GM19193 (cell line): ENCODE results near the gene TNK2.

Experiments
- POLR2A ChIP-seq: IDR thresholded peaks from 4 replicates; pipeline ENCODE4 v1.6.1; 2011; ENCODE audit not compliant: insufficient read depth, insufficient read length; ENCODE audit errors: extremely low read depth

The TNK2 gene

DNA sequence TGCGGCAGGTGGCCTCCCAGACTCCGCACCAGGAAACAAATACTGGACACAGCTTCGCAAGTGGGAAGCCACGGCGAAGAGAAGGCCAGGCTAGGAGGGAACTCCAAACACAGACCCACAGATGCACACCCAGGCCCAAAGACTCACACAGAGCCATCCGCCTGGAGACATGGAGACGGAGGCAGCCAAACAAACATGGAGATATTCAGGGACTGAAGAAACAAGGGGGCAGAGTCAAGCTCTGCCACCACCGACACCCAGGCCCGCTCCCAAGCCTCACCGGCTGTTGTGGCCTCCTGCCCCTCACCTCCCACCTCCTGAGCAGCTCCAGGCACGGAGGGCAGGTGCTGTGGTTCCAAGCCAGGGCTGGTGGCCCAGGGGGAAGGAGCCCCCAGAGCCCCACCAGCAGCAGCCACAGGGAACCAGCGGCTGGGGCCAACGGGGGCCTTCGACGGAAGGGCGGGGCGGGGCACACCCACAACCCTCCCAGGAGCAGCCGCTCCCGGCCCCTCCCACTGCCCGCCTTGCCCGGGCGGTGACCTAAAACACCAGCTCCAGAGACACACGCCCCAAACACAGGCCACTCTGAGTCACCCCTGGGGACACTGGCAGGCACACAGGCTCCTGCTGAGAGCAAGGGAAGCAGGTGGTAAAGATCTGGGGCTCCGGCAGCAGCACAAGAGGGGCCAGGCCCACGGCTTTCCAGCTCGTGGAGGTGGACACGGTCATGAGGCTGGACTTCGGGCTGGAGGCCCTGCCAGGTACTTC is 31.9 kb downstream of the TNK2 start:
- TF ChIP-seq POLR2A: no peak

DNA sequence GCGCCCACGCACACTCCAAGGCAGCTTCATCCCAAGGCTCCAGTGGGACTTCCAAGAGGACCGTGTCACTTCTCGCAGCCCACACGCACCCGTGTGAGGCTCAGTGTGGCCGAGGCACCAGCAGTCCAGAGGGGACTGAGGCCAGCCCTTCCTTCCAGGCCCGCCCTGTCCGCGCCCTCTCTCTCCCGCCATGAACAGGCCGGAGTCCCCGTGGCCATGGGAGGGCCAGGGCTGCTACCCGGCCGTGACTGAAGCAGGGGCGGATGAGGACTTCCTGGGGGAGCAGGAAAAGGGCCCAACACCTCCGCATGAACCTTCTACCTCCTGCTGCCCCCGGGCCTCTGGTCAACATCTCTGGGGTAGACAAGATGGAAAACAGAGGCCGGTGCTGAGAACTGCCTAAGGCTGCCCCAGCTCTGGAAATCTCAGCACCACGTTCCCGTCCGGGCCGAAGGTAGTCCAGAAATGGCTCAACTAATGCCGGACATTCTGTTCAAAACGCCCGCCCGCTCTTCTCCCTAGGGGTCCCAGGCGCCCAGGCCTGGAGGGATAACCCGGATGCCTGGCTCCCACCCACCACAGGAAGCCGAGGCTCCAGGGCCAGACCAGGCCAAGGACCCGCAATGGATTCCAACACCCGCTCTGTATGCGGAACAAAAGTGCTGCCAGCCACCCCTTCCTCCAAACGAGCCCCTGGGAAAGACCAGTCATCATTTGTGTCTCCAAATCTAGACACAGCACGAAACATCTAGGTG is 32.7 kb downstream of the TNK2 start:
- no peak for TF ChIP-seq POLR2A

DNA sequence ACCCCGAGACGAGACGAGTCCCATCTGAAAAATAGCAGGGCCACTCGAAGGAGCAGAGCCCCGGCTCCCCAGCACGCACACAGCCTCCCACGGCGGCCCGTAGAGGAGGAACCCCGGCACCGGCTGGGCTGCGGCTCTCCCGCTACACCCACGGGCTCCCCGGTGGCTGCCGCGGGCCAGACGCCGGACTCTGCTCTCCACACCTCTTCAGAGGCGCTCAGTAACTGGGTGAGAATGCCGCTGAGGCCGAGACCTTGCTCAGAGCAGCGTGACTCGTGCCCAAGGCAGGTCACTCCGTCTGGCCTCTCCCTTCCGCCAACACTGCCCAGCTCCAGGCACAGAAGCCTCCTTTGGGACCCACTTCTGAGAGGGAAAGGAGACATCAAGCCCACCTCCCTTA is 34.4 kb downstream of the TNK2 start:
- TF ChIP-seq POLR2A: no peak

DNA sequence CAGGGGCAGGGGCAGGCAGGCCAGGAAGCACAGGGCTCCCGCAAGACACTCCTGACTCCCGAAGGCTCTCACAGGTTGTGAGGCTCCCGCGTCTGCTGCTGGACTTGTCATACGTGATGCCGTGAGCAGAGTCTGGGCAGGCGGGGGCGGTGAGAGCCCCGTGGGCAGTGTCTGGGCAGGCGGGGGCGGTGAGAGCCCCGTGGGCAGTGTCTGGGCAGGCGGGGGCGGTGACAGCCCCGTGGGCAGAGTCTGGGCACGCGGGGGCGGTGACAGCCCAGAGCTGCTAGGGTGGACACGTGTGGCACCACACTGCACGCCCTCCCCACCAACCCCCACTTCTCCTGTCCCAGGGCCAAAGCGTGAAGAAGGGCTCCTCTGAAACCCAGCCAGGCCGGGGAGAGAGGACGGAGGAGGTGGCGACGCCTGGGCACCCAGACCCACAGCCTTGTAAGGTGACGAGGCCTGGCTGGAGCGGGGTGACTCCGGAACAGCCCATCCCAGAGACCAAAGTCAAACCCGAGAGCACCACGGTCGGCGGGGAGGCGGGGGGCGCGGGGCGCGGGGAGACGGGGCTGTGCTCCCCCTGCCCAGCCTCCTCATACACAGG is 35.0 kb downstream of the TNK2 start:
- no peak for TF ChIP-seq POLR2A

DNA sequence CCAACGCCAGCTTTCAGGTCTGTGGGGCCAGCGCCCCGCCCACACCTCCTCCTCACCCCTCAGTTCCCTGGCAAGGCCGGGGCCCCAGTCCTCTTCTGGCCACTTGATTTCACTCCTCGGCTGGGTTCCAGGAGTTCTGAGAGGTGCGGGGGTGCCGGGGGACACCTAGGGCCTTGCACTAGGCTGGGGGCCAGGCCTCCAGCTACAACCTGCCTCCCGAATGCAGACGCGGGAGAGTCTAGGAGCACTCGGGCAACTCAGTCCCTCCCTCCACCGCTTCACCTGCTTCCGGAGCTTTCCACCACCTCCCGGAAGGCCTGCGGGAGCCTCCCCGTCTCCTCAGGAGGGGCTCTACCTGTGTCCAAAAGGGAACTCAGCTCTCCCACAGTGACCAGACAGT is 35.6 kb downstream of the TNK2 start:
- TF ChIP-seq POLR2A: no peak

DNA sequence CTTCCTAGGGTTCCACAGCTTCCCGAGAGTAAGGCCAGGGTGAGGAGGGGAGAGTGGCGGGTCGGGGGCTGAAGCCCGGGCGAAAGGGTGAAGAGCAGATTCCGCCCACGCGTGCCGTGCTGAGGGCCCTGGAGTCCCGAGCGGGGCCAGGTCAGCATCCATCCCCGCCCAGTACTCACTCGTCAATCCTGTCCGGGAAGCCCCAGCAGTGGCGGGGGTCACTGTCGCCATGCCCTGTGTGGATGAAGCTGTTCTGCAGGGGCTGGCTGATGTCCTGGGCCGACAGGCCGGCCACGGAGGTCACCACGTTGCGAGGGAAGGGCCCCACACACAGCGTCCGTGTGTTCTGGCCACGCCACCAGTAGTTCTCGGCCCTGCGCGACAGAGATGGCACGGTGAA is 36.3 kb downstream of the TNK2 start:
- no peak for TF ChIP-seq POLR2A

DNA sequence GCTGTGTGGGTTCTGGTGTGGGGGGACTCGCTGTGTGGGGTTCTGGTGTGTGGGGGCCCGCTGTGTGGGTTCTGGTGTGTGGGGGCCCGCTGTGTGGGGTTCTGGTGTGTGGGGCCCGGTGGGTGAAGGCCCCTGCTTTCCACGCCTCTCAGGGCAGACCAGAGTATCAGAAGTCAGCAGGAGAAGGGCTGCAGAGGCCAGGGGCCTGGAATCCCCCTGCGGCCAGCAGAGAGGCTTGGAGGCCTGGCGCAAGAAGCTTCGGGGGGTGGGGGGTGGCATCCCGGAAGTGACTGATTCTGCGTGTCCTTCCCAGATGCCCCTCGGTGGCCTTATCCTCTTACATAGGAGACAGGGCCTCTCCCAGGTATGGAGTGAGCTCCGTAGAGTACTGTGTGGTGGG is 37.4 kb downstream of the TNK2 start:
- TF ChIP-seq POLR2A: no peak

DNA sequence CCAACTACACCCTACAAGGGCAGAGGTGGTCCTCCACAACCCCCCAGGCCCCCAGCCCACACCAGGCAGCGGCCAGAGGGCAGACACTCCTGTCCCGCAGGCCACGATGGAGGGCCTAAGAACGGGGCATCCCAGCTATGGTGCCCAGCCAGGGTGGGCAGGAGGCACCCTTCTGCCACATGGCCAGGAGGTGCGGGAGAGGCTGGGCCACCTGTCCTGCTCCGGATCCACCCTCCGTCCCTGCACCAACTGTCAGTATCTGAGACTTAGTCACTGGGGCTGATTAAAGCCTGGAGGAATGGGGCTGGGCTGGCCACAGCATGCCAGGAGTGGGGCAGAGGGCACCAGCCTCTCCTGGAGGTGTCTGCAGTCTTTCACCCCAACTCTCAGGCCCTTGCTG is 37.9 kb downstream of the TNK2 start:
- no peak for TF ChIP-seq POLR2A

DNA sequence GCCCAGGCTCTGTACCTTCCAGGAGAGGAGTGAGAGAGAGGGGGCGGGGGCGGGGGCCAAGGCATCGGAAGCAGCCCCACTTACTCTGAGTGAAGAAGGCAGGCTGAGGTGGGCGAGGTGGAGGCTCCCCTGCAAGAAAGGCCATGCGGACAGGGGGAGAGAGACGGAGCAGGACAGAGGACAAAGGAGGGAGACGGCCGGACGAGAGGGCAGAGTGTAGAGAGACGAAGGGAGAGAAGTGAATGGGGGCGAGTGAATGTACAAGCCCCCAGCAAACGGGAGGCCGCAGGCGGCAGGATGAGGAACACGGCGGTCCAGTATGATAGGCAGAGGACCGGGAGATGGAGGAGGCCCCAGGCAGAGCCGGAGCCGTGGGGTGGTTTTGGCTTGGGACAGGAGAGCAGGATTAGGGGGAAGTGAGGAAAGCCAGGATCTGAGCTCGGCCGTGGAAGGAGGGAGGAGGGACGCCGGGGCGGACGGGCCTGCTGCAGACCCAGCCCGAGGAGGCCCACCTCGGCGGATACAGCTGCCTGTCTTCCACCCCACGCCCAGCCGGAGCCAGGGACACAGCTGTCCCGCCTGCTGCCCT is 38.8 kb downstream of the TNK2 start:
- no peak for TF ChIP-seq POLR2A

DNA sequence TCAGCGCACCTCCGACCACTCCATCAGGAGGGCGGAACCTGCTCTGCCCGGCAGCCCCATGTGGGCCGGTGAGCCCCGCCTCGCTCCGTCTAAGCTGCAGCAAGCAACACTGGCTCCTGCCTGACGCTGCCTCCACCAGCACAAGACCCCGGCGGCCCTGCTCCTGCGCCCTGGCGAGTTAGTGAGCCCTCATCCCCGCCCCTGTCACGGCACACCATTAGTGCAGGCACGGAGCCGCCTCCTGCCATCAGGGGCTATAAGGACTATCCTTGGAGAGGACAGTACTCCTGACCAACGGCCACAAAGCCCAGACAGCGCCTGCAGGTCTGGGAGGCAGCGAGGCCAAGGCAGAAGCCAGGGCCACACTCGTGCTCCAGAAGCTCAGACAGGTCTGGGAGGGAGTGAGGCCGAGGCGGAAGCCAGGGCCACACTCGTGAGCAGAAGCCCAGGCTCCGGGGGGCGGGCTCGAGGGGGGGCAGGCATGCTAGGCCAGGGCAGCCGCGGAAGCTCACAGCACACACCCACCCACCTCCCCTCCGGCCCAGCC is 39.4 kb downstream of the TNK2 start:
- no peak for TF ChIP-seq POLR2A

DNA sequence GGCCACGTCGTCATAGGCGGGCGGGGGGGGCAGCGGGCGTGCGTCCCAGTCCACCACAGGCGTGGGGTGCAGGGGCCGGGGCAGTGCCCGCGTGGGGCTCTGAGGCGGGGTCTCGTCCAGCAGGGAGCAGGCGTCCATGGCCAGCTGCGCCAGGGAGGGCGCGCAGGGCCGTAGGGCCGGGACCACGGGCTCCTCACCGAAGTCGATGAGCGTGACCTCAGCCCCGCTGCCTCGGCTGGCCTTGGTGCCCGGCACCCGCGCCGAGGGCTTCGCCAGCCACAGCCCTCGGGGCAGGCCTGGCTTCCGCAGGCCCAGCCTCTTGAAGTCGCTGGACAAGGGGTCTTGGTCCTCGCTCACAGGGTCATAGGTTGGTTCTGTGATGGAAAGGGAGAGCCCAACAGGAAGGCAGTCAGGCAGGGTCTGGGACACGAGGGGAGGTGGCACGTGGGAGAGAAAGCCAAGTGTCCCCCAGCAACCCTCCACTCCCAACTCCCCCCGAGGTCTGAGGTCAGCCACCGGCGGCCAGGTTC is 40.0 kb downstream of the TNK2 start:
- TF ChIP-seq POLR2A: no peak

DNA sequence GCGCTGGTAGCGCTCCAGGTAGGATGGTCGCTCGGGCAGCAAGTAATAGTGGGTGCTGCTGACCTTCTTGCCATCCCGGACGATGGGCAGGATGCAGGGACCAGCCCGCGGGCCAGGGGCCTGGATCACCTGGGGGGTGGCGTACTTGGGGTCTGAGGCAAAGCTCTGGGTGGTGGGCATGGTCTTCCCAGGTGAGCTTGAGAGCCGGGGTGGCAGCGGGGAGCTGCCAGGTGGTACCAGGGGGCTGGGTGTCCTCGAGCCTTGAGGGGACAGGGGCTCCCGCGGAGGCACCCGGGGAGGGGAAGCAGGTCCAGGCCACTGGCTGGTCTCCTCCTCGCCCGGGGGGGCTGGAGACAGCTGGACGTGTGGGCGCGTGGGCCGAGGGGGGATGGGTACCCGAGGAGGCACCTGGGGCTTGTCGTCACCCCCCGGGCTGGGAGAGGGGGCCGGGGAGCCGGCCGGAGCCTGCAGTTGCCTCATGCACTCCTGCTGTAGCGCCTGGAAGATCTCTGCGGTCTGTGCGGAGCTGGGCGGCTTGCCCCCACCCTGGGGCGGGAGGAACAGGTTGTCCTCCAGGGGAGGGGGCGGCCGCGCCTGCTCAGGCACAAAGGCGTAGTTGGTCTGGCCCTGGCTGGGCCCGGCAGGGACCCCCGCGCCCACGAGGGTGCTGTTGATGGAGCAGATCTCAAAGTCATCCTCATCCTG is 40.6 kb downstream of the TNK2 start:
- no peak for TF ChIP-seq POLR2A

DNA sequence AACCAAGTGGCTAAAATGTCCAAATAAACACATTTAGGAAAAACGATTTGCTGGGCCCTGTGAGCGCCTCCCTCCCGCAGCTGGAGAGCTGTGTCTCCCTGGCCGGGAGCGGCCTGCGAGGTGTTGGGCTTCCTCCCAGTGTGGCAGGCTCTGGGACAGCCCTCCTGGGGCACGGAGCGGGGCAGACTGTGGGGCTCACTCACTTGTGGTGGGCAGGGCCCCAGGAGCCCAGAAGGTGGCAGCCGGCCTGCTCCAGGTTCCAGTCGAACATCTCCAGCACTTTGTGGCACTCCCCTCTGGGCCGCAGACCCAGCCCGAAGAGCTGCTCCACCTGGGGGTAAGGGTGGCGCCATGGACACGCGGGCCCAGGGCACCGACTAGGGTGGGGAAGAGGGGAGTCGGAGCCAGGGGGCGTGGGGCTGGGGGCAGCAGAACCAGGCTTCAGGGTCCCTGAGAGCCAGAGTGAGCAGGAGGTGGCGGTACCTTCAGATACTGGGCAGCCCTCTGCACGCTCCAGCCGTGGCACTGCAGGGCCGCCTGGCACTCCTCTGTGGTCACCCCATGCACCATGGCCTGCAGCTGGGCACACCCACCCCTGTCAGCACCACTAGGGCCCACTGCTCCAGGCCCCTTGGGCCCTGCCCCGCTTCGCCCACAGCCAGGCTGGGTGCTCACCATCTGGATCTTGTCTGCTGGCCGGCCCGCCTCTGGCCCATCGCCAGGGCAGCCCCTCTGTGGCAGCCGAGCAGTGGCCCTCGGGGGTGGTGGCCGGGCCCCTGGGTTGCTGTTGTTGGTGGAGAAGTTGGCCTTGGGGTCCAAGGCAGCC is 41.5 kb downstream of the TNK2 start:
- no peak for TF ChIP-seq POLR2A
